ENCODE data around the gene SEPTIN2.
"Not testable (repeated sequence)": the region's sequence is repeated elsewhere in the genome, so short reads cannot be mapped to it uniquely, and the experiment has no call there.

SEPTIN2 gene

GRCh38 chr2:241354668-241355658, 39.2 kb downstream of the SEPTIN2 start:
- peak; percentile 84 for DNase-seq

- peak; percentile 97 for DNase-seq
These were observed 40.5 kb downstream of the SEPTIN2 start, which contains the start of gene FARP2 for GRCh38 chr2:241355983-241356870. TSS of gene FARP2 (plus strand) at chr2:241356285. CDS start at chr2:241373108, 16,823 bp downstream.

- DNase-seq: no peak
These were observed 41.1 kb downstream of the SEPTIN2 start for GRCh38 chr2:241356871-241357260.

GRCh38 chr2:241357531-241357930, 41.8 kb downstream of the SEPTIN2 start:
- no peak for DNase-seq

GRCh38 chr2:241358470-241358869, 42.7 kb downstream of the SEPTIN2 start:
- DNase-seq: peak; percentile 44

GRCh38 chr2:241359481-241360045, 43.8 kb downstream of the SEPTIN2 start:
- DNase-seq: no peak

- no peak for DNase-seq
These were observed 47.7 kb downstream of the SEPTIN2 start for GRCh38 chr2:241363426-241363825.

- DNase-seq: no peak
These were observed 49.1 kb downstream of the SEPTIN2 start for GRCh38 chr2:241364781-241365180.

GRCh38 chr2:241366678-241367077, 51.0 kb downstream of the SEPTIN2 start:
- no peak for DNase-seq

- DNase-seq: no peak
These were observed 52.9 kb downstream of the SEPTIN2 start for GRCh38 chr2:241368643-241369042.

- DNase-seq: no peak
These were observed 56.8 kb downstream of the SEPTIN2 start for GRCh38 chr2:241372361-241372992.

GRCh38 chr2:241373446-241373845, 57.7 kb downstream of the SEPTIN2 start:
- DNase-seq: no peak

- not testable (repeated sequence) for DNase-seq
These were observed 58.2 kb downstream of the SEPTIN2 start for GRCh38 chr2:241373906-241374305.

GRCh38 chr2:241375300-241375699, 59.6 kb downstream of the SEPTIN2 start:
- no peak for DNase-seq

- no peak for DNase-seq
These were observed 61.1 kb downstream of the SEPTIN2 start for GRCh38 chr2:241376808-241377207.

- no peak for DNase-seq
These were observed 63.1 kb downstream of the SEPTIN2 start for GRCh38 chr2:241378816-241379215.

- DNase-seq: no peak
These were observed 64.1 kb downstream of the SEPTIN2 start for GRCh38 chr2:241379481-241380480.

GRCh38 chr2:241381872-241382271, 66.1 kb downstream of the SEPTIN2 start:
- DNase-seq: no peak

GRCh38 chr2:241385450-241385849, 69.7 kb downstream of the SEPTIN2 start:
- not testable (repeated sequence) for DNase-seq

- DNase-seq: no peak
These were observed 70.8 kb downstream of the SEPTIN2 start for GRCh38 chr2:241386519-241386918.

- no peak for DNase-seq
These were observed 74.0 kb downstream of the SEPTIN2 start for GRCh38 chr2:241389697-241390096.
